Measurements from ENCODE around the gene CCDC188. TPM values are rescaled to one million over a fixed set of nuclear protein-coding genes. Genes with fewer than 3 reads are reported as not detected.

CCDC188 gene
- total RNA-seq, 1 experiment from 2014 or later = not detected

- DNase-seq (ENCODE audit: low spot score) = no peak
Observed at GRCh38 chr22:20149257-20150250, 1.3 kb downstream of the CCDC188 start.

- no peak for DNase-seq (ENCODE audit: low spot score)
Observed at GRCh38 chr22:20148414-20148813, 2.4 kb downstream of the CCDC188 start.

GRCh38 chr22:20147237-20147988 is 3.4 kb downstream of the CCDC188 start:
- DNase-seq (ENCODE audit: low spot score) = no peak

GRCh38 chr22:20146777-20147176 is 4.1 kb downstream of the CCDC188 start:
- no peak for DNase-seq (ENCODE audit: low spot score)

DNA sequence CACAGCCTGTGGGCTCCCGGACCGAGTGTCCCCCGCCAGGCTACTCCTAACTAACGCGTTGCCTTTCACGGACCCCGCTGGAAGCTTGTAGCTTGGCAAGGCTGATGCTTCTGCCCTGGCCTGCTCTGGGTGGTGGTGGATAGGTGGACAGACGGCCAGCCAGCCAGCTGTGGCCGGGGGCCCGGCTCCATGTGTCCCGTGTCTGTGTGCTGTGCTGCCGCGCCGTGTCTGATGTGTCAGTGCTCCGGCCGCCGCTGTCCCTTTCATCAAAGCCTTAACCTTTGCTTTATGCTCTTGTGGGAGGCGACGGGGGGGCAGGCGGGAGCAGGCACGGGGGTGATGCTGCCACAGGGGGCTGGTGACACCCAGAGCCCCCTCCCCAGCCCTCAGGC is 5.0 kb downstream of the CCDC188 start:
- DNase-seq (ENCODE audit: low spot score) = no peak

DNA sequence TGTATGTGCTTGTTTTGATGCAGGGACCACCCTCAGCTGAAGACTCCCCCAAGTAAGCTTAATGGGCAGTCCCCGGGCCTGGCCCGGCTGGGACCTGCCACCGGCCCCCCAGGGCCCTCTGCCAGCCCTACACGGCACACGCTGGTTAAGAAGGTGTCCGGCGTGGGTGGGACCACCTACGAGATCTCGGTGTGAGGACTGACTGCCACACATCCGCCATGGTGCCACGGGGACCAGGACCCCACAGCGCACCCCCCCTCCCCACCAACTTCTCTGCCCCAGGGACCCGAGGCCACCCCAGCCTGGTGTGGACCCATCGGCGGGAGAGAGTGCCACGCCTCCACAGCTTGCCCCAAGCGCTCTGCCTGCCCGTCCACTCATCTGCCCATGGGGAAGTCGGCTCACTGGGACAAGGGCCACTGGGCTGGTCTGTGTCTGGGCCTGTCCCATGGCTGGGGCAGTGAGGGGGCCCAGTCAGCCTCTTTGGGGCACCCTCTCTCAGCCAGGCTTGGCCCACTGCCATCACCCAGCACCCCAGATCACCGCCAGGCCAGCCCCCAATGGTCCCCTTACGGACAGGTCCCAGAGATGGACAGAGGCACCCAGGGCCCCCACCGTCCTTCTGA is 5.5 kb downstream of the CCDC188 start:
- no peak for DNase-seq (ENCODE audit: low spot score)

DNA sequence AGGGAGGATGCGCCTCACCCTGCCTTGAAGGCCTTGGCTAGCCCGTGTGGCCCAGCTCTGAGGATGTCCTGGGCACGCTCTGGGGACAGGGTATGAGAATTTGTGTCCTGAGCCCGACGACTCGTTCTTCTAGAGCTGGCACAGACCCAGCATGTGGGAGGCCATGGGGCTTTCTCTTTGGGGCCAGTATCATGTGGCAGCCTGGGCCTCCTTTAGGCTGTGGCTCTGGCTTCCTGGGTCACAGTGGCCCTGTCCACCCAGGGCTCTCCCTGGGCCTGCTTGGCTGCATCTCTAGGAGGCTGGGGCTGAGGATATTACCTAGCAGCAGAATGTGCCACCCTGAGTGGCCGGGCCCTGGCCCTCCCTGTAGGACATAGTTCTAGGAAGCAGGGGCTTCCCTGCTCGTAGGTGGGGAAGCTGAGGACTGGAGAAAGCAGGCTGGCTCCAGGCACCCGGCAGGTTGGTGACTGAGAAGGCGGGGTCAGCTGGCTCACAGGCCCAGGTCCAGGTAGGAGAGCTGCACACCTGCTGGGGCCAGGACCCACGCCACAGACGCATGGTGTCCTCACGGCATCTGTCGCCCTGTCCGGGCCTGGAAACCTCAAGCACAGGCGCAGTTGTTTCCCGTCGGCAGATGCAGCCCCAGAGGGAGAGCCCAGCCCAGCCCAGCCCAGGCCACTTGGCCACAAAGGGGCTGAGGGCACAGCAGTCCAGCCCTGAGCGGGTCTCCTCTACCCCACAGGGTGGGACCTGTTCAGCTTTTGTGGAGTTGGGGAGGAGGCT is 6.8 kb downstream of the CCDC188 start:
- no peak for DNase-seq (ENCODE audit: low spot score)

GRCh38 chr22:20142711-20143621 is 7.9 kb downstream of the CCDC188 start:
- DNase-seq (ENCODE audit: low spot score) = no peak

DNA sequence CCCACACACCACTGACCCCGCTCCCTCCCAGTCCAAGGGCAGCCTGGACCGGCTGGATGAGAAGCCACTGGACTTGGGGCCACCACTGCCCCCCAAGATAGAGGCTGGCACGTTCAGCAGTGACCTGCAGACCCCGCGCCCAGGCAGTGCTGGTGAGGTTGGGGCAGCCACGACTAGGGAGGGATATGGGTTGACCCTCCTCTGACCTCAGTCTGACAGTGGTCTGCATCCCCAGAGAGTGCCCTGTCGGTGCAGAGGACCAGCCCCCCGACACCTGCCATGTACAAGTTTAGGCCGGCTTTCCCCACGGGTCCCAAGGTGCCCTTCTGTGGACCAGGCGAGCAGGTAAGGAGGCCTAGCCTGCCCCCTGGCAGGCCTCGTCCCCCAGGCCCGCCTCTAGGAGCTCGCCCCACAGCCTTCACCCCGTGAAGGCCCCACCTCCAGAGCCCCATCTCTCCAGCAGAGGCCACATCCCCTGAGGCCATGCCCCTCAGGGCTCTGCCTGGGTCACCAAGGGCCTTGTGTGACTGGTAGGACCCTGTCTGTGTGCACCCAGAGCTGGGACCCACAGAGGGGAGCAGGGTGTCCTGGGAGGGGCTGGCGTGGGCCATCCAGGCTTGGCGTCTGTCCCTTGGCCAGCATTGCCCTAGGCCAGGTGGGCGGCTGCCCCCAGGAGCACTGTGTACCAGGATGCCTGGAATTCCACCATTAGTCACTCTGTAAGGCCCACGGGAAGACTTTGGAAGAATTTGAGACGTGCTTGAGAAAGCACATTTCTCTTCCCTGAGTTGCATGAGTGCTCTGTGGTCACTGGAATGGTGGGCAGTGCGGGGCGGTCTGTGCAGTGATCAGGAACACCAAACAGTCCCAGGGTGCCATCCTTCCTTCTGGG is 9.4 kb downstream of the CCDC188 start:
- no peak for DNase-seq (ENCODE audit: low spot score)

DNA sequence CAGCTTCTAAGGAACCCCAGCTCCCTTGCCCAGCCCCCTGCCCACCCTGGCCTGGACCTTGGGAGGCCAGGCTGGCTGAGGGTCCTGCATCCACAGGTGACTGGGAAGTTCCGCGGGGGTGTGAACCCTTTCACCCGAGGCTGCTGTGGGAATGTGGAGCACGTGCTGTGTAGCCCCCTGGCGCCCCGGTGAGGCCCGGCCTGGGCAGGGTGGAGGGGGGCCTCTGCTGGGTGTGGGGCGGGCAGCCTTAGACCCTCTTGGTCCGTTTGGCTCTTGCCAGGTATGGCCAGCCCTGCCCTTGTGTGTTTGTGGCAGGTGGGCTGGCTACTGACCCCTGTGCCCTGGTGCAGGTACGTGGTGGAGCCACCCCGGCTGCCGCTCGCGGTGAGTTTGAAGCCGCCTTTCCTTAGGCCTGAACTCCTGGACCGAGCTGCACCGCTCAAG is 10.3 kb downstream of the CCDC188 start:
- no peak for DNase-seq (ENCODE audit: low spot score)

GRCh38 chr22:20140107-20140445 is 10.8 kb downstream of the CCDC188 start:
- DNase-seq (ENCODE audit: low spot score) = no peak

DNA sequence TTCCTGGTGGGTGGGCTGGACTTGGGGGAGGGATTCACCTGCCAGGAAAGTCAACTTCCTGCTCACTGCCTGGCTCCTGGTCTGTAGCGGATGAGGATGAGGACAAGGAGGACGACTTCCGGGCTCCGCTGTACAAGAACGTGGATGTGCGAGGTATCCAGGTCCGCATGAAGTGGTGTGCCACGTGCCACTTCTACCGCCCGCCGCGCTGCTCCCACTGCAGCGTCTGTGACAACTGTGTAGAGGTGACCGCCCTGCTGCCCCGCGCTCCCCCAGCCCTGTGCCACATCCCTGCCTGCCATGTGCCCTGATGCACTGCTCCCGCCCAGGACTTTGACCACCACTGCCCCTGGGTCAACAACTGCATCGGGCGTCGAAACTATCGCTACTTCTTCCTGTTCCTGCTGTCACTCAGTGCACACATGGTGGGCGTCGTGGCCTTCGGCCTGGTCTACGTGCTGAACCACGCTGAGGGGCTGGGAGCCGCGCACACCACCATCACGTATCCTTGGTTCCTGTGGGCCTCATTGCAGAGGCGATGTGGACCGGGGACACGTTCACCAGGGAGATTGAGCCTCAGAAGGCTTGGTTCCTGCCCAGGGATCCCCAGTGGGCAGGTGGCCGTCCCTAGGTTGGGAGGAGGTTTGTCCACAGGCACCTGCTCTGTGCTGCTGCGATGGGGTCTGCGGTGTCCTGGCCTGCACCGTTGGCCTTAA is 11.3 kb downstream of the CCDC188 start:
- no peak for DNase-seq (ENCODE audit: low spot score)

GRCh38 chr22:20138868-20139267 is 12.0 kb downstream of the CCDC188 start:
- DNase-seq (ENCODE audit: low spot score) = no peak

DNA sequence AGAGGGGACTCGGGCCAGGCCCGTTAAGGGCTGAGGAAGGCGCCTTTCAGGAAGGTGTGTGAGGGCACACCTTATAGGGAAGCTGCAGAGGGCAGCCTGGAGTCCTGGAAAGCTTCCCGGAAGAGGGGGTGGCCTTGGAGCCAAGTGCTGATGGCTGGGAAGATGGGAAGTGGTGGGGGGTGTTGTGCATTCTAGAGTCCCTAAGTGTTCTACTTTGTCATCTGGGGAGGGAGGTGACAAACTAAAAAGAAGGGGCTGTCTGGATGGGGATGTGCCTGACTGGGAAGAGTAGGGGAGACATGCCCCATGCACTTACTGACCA is 12.5 kb downstream of the CCDC188 start:
- DNase-seq (ENCODE audit: low spot score) = no peak

- DNase-seq (ENCODE audit: low spot score) = no peak
Observed at GRCh38 chr22:20137671-20138416, 13.0 kb downstream of the CCDC188 start.

- no peak for DNase-seq (ENCODE audit: low spot score)
Observed at GRCh38 chr22:20137113-20137512, 13.7 kb downstream of the CCDC188 start.

DNA sequence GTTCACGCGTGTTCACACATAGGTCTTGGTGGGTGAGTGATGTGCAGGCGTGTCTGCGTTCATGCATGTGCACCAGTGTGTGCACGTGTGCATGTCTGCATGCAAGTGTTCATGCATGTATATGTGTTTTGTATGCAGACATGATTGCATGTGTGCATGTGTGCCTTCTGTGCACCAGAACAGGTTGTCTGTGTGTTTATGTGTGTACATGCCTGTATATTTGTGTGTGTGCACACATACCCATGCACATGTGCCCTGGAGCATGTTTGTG is 14.3 kb downstream of the CCDC188 start:
- DNase-seq (ENCODE audit: low spot score) = no peak

GRCh38 chr22:20135806-20136602 is 14.9 kb downstream of the CCDC188 start:
- no peak for DNase-seq (ENCODE audit: low spot score)

All from H4 (cell line).